C1 segment of cervical spinal cord (tissue), 14 donors: Measurements from ENCODE around the gene LSM2.

Source experiments
- DNase-seq, 14 donors: peaks; one replicate each; lab custom pipeline; 2025; lab: John Stamatoyannopoulos, UW

LSM2 gene

GRCh38 chr6:31750411-31751022 lies 56.2 kb downstream of the LSM2 start:
- no peak for DNase-seq

- no peak for DNase-seq
These were observed 57.3 kb downstream of the LSM2 start for GRCh38 chr6:31749301-31750036.
